HG02884 (cell line): Measurements from ENCODE around the gene DLGAP4.

Experiments used
- ATAC-seq: cut with Tn5 transposase; IDR thresholded peaks from one replicate; pipeline ENCODE4 v1.9.1; 2021; ENCODE audit warnings: mild to moderate bottlenecking, moderate library complexity; ENCODE audit not compliant: unreplicated experiment

Gene DLGAP4

DNA sequence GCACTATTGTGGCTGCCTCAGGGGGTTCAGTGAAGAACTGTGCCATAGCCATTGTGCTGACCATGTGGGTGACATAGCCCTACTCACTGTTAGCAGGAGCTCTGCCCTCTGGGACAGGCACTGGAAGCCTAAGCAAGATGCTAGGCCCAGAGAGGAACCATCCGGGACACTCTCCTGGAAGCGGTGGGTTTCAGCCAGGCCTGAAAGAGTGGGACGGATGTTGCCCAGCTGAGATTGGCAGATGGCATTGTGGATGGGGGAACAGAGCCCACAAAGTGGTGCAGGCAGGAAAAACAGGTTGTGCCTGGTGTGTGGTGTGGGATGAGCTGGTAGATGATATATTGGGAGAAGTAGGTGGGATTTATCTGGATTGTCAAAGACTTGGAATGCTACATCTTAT, 40.1 kb downstream of the DLGAP4 start:
- no peak for ATAC-seq

DNA sequence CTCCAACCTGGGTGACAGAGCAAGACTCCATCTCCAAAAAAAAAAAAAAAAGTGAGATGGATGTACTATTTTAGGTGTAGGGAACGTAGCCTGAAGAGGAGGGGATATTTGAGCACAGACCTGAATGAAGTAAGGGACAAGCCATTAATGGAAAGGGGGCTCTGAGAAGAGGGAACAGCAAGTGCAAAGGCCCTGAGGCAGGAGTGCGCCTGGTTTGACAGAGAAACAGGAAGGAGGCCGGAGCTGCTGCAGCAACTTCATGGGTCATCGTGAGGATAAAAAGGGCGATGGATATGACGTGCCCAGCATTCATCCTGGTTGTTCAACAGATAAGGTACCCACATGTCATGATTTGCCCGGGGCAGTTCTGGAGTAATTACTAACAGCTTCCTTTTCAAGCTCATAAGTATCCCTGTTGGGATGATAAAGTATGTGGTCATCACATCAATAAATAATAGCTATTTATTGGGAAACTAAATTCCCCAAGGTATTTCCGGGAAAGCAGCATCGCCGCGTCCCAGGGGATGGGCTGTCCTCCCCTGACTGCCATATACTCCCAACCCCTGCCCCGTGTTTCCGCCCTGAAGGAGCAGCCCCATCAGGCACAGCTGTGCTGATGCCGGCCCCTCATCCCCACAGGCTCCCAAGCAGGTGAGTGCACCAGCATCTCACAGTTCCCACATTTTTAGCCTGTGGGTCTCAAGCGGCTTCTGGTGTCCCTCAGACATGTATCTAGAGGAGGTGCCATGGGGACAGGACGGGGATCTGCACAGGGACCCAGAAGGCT, 43.4 kb downstream of the DLGAP4 start:
- no peak for ATAC-seq

DNA sequence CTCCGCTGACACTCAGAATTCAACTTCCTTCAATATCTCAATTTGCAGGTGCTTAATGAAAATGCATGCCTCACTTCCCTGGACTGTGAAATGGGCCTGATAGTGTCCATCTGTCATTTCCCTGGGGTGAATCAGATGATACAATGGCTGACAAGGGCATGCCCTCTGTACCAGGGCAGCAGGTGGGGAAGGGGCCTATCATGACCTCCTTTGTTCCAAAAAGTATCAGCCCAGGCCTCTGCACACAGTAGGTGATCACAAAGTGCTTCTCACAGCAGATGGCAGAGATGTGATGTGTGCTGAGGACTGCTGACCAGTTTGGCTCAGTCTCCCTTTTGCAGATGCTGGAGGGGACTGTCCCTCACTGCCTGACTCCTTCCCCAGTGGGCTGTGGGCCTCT, 44.3 kb downstream of the DLGAP4 start:
- ATAC-seq, result no peak

DNA sequence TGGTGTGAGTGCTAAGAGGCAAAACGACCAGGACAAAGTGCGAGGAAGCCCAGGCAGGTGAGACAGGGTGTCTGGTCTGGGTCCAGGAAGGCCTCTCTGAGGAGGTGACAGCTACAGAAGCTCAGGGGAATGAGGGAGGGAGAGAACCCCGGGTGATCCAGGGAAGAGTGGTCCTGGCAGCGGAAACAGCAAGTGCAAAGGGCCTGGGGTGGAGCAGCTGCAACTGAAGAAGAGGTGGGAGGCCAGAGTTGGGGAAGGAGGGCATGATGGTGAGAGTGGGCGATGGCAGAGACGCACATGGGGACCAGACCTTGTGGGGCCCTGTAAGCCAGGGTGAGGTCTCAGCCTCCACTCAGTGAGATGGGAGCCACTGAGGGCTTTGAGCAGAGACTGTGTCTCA, 45.8 kb downstream of the DLGAP4 start:
- ATAC-seq, result no peak

DNA sequence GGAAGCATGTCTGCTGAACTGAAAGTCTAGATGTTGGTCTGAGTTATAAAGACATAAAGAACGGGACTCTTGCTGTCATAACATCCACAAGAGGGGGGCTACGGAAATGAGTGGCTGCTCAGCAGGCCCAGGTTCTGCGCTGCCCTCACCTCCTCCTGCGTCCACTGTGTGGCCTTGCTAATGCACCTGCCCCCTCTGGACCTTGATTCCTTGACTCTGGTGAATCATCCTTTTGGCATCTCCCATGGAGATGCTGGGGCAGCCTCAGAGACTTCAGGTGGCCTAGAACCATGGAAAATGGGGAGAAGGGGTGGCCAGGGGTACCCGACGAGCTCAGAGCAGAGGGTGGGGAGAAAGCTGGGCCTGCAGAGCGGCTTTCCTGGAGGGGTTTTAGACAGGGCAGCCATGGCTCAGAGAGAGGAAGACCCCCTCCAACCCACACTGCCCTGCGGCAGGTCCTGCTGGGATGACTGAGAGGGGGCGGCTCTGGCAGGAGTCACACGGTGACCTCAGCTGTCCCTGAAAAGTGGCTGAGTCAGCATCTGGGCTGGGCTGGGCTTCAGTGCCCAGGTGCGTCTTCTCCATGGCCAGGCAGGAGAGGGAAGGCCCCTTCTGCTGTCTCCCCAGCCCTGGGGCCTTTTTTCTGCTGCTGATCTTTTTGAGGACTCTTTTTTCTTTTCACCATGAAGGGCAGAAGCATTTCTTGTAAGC, 46.9 kb downstream of the DLGAP4 start:
- no peak for ATAC-seq

DNA sequence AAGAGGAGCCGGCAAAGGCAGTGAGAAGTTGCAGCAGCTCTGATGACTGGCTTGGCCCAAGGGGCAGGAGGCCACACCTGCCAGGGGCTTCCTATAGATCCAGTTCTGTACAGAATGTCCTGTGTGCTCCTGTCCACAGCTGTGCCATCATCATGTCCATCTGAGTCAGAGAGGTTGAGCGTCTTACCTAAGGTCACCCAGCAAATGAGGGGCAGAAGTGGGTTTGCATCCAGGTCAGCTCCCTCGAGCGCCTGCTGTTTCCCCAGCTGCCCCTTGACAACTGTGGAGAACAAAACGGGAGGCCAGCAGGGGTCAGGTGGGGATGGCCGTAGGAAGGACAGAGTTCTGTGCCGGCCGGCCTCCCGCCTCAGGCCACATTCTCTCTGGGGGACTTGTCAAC, 47.6 kb downstream of the DLGAP4 start:
- no peak for ATAC-seq

DNA sequence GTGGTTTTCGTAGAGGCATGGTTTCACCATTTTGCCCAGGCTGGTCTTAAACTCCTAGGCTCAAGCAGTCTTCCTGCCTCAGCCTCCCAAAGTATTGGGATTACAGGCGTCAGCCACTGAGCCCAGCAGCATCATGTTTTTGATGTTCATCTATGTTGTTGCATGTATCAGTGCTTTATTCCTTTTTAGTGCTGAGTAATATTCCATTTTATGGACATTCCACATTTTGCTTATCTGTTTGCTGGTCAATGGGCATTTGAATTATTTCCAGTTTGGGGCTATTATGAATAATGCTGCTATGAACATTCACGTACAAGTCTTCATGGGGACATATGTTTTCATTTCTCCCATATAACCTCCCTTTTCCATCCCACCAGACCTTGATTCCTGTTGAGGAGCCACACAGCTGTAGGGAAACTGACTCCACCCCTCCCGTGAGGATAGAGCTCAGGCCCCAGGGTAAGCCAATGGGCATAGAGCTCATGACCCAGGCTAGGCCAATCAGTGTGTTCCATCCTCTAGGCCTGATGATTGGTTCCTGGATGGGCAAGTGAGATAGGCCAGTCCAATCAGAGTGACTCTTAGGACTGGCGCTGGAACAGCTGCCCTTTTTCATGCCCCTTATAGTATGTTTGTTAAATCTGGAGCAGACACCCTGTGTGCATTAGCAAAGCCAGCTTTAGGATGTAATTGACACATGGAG, 49.5 kb downstream of the DLGAP4 start:
- ATAC-seq, result no peak

DNA sequence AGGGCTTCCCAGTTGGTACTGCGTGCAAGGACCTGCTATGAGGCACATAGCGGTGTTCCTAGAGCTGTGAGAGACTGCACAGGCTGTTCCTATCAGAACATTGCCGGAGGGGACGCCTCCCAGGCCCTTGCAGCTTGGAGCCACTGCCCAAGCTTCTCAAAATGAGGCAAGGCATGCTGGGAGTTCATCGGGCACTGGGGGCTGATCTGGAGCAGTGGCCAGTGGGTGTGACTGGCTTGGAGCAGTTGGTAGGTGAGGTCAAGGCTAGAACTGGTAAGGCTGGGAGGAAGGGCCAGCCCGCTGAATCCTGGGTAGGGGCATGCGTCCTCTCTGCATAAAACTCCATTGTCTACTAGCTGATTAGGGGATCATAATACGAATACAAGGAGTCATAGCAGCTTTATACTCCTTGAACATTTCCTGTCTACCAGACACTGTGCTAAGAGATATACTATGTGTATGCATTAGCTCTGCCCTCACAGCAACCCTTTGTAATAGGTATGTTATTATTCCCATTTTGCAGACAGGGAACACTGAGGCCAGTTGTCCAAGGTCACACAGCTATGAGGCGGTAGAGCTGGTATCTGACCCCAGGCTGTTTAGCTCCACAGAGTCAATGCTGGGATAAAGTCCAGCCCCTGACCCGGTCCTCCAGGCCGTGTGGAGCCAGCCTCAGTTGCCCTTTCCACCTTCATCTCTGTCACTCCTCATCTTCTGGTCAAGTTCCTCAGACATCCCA, 53.7 kb downstream of the DLGAP4 start:
- no peak for ATAC-seq

DNA sequence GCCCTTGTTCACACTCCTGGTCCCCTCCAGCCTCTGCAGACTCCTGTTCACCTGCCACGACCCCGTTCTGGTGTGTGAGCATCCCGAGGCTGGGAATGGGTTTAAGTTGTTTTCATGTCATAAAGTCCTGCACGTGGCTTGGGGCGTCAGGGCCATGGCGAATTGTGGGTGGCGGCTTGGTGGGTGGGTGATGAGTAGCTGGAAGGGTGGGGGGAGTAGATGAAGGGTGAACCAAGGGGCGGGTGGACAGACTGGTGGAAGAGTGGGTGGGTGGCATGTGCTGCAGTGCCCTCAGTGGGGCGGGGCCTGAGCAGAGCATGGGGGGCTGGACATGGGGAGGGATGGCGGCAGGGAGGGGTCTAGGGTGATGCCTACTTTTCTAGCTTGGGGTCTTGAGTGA, 54.3 kb downstream of the DLGAP4 start:
- no peak for ATAC-seq

DNA sequence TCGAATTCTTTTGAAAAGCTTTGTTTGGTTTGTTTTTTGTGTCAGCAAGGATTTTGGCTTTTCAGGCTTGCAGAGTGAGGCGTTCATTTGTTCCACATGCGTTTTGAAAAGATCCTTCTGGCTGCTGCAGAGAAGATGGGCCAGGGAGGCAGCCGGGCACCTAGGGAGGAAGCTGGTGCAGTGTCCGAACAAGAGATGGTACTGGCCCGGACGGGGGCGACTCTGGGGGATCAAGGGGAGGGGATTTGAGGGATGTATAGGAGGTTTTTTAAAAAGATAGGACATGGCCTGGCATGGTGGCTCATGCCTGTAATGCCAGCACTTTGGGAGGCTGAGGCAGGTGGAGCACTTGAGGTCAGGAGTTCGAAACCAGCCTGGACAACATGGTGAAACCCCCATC, 55.3 kb downstream of the DLGAP4 start:
- ATAC-seq, result no peak

DNA sequence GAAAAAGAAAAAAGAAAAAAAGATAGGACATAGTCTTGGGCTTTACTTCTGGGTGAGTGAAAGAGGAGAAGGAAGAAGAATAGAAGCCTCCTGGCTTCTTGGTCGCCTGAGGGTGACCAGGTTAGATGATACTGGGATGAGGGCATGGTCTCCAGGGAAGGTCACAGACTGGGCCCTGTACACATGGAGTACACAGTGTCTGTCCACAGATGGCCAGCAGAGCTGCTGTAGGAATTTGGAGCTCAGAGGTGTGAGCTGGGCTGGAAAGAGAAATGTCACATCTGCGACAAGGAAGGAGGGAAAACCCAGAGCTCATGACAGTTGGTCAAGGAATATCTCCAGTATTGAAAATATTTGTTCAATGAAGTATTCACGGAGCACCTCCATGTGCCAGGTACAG, 56.1 kb downstream of the DLGAP4 start:
- ATAC-seq, result no peak

DNA sequence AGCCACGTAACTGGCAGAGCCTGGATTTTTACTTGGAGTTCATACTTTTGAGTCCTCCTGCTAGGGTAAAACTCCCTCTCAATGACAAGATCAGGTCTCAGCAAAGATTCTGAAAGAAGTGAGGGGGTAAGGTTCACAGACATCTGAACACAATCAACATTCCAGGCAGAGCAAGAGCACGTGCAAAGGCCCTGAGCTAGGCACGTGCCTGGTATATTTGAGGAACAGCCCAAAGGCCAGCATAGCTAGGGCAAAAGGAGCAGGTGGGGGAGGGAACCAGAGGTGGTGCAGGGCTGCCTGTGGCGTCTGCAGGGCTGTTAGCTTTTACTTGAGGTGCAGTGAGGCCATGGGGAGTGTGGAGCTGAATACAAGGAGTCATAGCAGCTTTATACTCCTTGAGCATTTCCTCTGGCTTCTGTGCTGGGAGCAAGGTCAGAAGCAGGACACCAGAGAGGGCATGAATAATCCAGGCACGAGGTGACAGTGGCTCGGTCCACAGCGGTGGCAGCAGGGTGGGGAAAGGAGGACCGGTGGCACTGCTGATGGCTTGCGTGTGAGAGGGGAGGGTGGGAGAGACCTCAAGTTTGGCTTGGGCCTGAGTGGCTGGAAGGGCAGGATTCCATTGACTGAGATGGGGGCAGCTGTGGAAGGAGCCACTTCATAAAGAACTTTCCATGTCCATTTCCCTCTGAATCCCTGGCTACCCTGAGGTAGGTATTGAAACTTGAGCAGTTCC, 57.0 kb downstream of the DLGAP4 start:
- ATAC-seq, result no peak

DNA sequence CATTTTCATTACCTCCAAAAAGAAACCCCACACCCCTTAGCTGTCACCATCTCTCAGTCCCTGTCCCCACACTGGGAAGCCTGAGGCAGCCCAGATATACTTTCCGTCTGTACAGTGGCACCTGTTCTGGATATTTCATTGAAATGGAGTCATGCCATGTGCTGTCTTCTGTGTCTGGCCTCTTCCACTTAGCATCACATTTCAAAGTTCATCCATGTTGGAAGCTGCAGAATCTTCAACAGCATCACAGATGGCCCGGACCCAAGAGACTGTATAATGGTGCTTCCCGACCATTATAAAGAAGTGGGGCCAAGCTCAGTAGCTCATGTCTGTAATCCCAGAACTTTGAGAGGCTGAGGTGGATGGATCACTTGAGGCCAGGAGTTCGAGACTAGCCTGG, 58.4 kb downstream of the DLGAP4 start:
- no peak for ATAC-seq

DNA sequence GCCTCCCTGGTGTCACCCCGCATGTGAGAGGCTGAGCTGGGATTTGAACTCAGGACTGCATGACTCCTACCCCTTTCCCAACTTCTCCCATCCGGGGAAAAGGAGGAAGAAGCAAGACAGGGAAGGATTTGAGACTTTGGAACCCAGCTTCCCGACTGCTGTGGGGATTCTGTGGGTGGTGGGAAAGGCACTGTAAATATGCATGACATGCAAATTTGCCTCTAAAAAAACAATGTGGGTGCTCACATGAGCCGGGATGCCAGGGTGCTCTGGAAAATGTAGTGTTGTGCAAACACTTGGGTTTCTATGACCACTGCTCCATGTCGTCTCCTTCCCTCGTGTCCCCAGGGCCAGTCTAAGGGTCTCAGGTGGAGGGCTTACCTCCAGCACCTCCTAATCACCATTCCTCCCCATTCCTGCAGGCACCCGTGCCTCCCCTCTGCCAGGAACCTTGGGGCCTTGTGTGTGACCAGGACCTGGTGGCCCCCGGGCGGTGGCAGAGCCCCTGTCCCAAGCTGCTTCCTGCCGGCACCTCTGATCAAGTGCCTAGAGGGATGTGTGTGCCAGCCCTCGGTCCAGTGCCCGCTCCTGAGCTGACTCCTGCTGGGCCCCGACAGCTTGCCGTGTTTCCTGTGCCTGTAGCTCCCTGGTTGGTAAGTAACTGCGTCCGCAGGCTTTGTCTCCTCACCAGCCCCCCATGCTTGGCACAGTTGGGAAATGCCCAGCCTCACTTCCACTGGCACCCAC, 60.7 kb downstream of the DLGAP4 start:
- no peak for ATAC-seq

DNA sequence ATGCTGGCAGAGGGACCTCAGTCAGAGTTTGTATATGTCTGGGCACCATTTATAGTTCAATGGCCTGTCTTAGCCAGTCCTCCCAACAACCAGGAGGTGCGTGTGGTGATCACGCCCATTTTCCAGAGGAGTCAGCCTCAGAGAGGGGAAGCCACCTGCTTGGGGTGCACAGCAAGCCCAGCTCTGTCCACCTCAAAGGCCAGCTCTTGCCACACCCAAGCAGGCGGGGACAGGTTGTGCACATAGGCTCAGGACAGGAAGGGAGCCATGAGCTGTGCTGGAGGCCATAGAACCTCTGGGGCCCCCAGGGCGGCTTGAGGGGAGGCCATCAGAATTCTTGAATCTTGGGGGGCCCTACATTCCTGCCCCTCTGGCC, 61.2 kb downstream of the DLGAP4 start:
- no peak for ATAC-seq

DNA sequence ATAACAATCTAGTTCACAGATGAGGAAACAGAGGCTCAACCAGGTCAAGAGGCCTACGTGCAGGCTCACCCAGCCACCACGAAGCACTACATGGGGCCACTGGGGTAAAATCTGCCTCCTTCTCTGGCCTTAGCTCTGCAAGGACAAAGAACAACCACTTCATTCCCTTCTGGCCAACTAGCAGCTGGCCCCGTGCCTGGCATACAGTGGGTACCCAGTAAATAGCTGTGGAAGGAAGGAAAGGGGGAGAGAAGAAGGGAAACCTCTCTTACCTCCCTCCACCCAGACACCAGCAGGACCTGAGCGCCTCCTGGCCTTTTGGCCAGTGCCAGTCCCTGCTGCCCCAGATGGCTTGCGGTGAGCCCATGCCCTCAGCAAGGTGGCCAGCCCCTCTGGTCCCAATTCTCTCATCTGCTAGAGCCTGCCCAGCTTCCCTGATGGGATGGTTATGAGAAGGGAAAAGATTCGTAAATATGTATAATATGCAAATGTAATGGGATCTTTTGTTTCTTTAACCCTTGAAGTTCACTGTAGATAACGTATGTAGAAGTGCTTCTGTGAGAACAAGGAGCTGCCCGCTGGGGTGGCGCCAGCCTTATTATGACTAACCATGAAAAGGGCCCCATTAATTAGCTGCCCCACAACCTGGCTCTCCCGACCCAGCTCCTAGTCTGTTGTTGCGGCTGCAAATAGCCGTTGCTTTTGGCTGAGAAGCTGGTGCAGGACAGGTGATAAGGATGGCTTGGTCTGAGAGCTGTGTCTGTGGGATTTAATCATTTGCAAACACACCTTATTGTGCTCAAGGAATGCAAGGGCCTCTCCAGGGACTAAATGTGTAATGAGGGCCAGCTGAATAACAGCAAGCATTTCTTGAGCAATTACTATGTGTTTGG, 62.0 kb downstream of the DLGAP4 start:
- no peak for ATAC-seq

DNA sequence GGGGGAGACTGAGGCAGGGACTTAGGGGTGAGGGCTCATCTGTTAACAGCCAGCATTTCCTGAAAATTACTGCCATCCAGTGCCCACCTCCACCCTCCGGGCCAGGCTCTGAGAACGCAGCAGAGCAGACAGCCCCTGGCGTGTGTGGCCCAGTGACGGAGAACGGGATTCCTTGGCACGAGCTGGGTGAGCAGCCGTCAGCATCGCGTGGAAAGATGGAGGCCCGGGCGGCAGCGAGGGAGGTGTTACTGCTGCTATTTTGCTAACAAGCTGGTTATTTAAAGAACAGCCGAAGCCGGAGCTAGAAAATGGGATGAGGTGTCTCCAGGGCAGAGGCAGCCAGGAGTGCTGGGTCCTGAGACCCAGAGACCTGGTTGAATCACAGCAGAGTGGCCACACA, 62.7 kb downstream of the DLGAP4 start:
- no peak for ATAC-seq

DNA sequence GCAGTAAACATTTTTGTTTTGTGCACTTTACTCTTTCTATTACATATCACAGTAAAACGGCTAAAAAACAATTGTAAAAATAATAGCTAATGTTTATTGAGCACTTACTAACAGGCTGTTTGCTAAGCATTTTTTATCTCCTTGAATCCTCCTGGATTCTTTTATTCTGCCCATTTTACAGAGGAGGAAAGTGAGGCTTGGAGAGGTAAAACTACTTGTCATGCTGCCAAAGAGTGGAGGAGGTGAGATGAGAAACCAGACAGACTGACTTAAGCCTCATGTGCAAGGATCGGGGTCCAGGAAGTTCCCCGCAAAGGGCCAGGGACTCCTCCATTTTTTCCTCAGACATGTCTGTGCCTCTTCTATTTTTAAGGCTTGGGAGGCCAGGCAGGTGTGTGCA, 63.6 kb downstream of the DLGAP4 start:
- ATAC-seq, result no peak
